DMS153 treated with DMSO at 0.1 percent for 48 hours (cell line): ENCODE results near the gene ZBTB46.
"Not testable (repeated sequence)": the region's sequence is repeated elsewhere in the genome, so short reads cannot be mapped to it uniquely, and the experiment has no call there.

Experiments
- DNase-seq: peaks from one replicate; lab custom pipeline; 2025; ENCODE audit not compliant: unreplicated experiment; lab: John Stamatoyannopoulos, UW

The ZBTB46 gene

GRCh38 chr20:63790572-63791168, 40.4 kb downstream of the ZBTB46 start:
- DNase-seq = no peak

GRCh38 chr20:63789836-63790571, 41.1 kb downstream of the ZBTB46 start:
- no peak for DNase-seq

GRCh38 chr20:63787749-63788148, 43.3 kb downstream of the ZBTB46 start:
- DNase-seq = no peak

GRCh38 chr20:63787302-63787701, 43.8 kb downstream of the ZBTB46 start:
- no peak for DNase-seq

GRCh38 chr20:63785691-63786131, 45.4 kb downstream of the ZBTB46 start:
- DNase-seq = no peak

GRCh38 chr20:63783970-63784369, 47.1 kb downstream of the ZBTB46 start:
- DNase-seq = no peak

GRCh38 chr20:63782521-63782971, 48.5 kb downstream of the ZBTB46 start:
- no peak for DNase-seq

- DNase-seq = no peak
Observed at GRCh38 chr20:63782051-63782471, 49.0 kb downstream of the ZBTB46 start.

GRCh38 chr20:63781181-63781580, 49.9 kb downstream of the ZBTB46 start:
- DNase-seq = no peak

GRCh38 chr20:63778857-63779256, 52.2 kb downstream of the ZBTB46 start:
- no peak for DNase-seq

GRCh38 chr20:63778034-63778752, 52.9 kb downstream of the ZBTB46 start:
- no peak for DNase-seq

GRCh38 chr20:63777614-63778013, 53.5 kb downstream of the ZBTB46 start:
- DNase-seq = no peak

GRCh38 chr20:63776875-63777274, 54.2 kb downstream of the ZBTB46 start:
- not testable (repeated sequence) for DNase-seq

GRCh38 chr20:63775096-63775978, 55.7 kb downstream of the ZBTB46 start:
- DNase-seq = no peak

GRCh38 chr20:63774306-63774705, 56.8 kb downstream of the ZBTB46 start:
- no peak for DNase-seq

GRCh38 chr20:63773571-63774241, 57.4 kb downstream of the ZBTB46 start:
- no peak for DNase-seq

- DNase-seq = no peak
Observed at GRCh38 chr20:63772781-63773518, 58.1 kb downstream of the ZBTB46 start.

- no peak for DNase-seq
Observed at GRCh38 chr20:63771046-63771707, 59.9 kb downstream of the ZBTB46 start.

- DNase-seq = no peak
Observed at GRCh38 chr20:63769891-63770474, 61.1 kb downstream of the ZBTB46 start.
